Keratinocyte (primary cell): Measurements from ENCODE around the gene ELMOD1.

Source experiments
- EZH2 ChIP-seq: IDR thresholded peaks from one replicate; pipeline ENCODE4 v1.6.1; 2012; ENCODE audit warnings: inconsistent platforms, mild to moderate bottlenecking, low read length, moderate library complexity
- TF ChIP-seq, protein P1 (sequence below), 3 experiments: IDR thresholded peaks in 1 of 3; conservative IDR thresholded peaks in 1 of 3; optimal IDR thresholded peaks in 1 of 3; 2 replicates in 2 of 3; 3 replicates in 1 of 3; pipeline versions ENCODE3 to v1.5.1; 2011; ENCODE audit warnings: low read length in 3 of 3, mild to moderate bottlenecking in 3 of 3, moderate library complexity in 2 of 3, control low read depth in 1 of 3, inconsistent platforms in 1 of 3; ENCODE audit not compliant: insufficient read depth in 2 of 3; ENCODE audit errors: extremely low read depth in 1 of 3

DNA sequence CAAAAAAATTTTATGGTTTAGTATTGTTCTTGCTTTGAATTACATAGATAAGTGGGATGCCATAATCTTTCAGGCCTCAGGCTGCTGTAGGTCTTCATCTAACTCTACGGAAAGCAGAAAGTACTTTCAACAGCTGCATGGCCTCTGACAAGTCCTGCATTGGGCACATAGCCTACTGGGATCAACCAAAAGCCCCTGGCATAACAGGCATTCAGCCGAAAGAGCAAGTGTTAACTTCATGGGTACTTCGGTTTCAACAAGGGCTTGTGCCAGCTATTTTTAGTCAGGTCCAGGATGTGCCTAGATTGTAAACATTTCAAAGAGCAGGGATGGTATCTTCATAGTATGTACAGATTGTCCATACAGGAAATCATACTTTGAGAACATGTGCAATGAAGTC is 117.8 kb downstream of the ELMOD1 start:
- TF ChIP-seq, protein P1, sequence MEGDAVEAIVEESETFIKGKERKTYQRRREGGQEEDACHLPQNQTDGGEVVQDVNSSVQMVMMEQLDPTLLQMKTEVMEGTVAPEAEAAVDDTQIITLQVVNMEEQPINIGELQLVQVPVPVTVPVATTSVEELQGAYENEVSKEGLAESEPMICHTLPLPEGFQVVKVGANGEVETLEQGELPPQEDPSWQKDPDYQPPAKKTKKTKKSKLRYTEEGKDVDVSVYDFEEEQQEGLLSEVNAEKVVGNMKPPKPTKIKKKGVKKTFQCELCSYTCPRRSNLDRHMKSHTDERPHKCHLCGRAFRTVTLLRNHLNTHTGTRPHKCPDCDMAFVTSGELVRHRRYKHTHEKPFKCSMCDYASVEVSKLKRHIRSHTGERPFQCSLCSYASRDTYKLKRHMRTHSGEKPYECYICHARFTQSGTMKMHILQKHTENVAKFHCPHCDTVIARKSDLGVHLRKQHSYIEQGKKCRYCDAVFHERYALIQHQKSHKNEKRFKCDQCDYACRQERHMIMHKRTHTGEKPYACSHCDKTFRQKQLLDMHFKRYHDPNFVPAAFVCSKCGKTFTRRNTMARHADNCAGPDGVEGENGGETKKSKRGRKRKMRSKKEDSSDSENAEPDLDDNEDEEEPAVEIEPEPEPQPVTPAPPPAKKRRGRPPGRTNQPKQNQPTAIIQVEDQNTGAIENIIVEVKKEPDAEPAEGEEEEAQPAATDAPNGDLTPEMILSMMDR (optimal IDR thresholded peaks at IDR 0.05 in 1 of 3, IDR thresholded peaks at IDR 0.05 in 1 of 3, conservative IDR thresholded peaks at IDR 0.05 in 1 of 3; ENCODE audit: extremely low read depth in 1 of 3, insufficient read depth in 2 of 3, low read length in 3 of 3) = no peak
- TF ChIP-seq EZH2 = no peak
